MCF 10A (cell line): ENCODE data around the gene RBM38. TPM values are rescaled to one million over a fixed set of nuclear protein-coding genes. Genes with fewer than 3 reads are reported as not detected.
A peak's percentile ranks its signal among the peaks of the same experiment; 100 is the strongest.
"Not testable (repeated sequence)": the region's sequence is repeated elsewhere in the genome, so short reads cannot be mapped to it uniquely, and the experiment has no call there.

ENCODE experiments used
- BruUV-seq: library from RNA; stranded (reverse); fragments of 400-500 nt; replicated peaks from 2 replicates; lab custom pipeline; 2021; lab: Mats Ljungman, UMichigan
- CTCF ChIA-PET: fragments of 300-600 bp; sonication (Branson Sonifier 250); formaldehyde crosslinking; extraction: SDS; loops from one replicate; lab custom pipeline; 2021; ENCODE audit warnings: antibody characterized with exemption, inconsistent platforms; lab: Yijun Ruan, JAX
- POLR2A ChIA-PET: fragments of 300-600, 350-650 bp; sonication (Branson Sonifier 250); formaldehyde crosslinking; extraction: SDS; loops from one replicate; lab custom pipeline; 2020; ENCODE audit warnings: antibody characterized with exemption, inconsistent platforms; lab: Yijun Ruan, JAX
- DNase-seq: peaks from one replicate; pipeline ENCODE4 v3.0.0-alpha.2; 2018; ENCODE audit not compliant: unreplicated experiment
- H3K27ac Mint-ChIP-seq: one replicate; pipeline ENCODE4 v1.8.0; 2022; ENCODE audit warnings: mild to moderate bottlenecking, low read depth, mixed read lengths; ENCODE audit not compliant: unreplicated experiment
- H3K27me3 Mint-ChIP-seq: one replicate; pipeline ENCODE4 v1.8.0; 2022; ENCODE audit warnings: mixed read lengths; ENCODE audit not compliant: insufficient read depth, unreplicated experiment
- H3K36me3 Mint-ChIP-seq: one replicate; pipeline ENCODE4 v1.8.0; 2022; ENCODE audit warnings: mild to moderate bottlenecking, moderate library complexity, mixed read lengths; ENCODE audit not compliant: insufficient read depth, unreplicated experiment
- H3K4me1 Mint-ChIP-seq: one replicate; pipeline ENCODE4 v1.8.0; 2022; ENCODE audit warnings: mixed read lengths; ENCODE audit not compliant: insufficient read depth, unreplicated experiment
- H3K4me3 Mint-ChIP-seq: one replicate; pipeline ENCODE4 v1.8.0; 2022; ENCODE audit warnings: mild to moderate bottlenecking, moderate library complexity, mixed read lengths; ENCODE audit not compliant: unreplicated experiment
- H3K9me3 Mint-ChIP-seq: one replicate; pipeline ENCODE4 v1.8.0; 2022; ENCODE audit warnings: mixed read lengths; ENCODE audit not compliant: unreplicated experiment
- CTCF ChIP-seq: fragments of 200-600 bp; IDR thresholded peaks from one replicate; pipeline ENCODE4 v1.8.0; 2022; ENCODE audit warnings: antibody characterized with exemption, mild to moderate bottlenecking; ENCODE audit not compliant: unreplicated experiment
- intact Hi-C: fragments of 100-400 bp; cut with micrococcal nuclease; formaldehyde crosslinking; loops from 2 replicates; pipeline ENCODE4 v1.14.1; 2022
- total RNA-seq: library from RNA; stranded (reverse); gene quantifications from 2 replicates; pipeline ENCODE4 v1.2.3, GENCODE V29; 2022

The RBM38 gene
- total RNA-seq, 1 experiment from 2014 or later, result 5.1 TPM

- TF ChIP-seq CTCF, result no peak
- peak overlapping the region; percentile 47 for H3K4me3 Mint-ChIP-seq
- intact Hi-C loops, result no loop called here
- no peak overlapping the region for H3K27ac Mint-ChIP-seq
- no TSS peak for BruUV-seq
- no peaks in the 10 kb centered on the region for H3K27me3 Mint-ChIP-seq
- ChIA-PET POLR2A (interaction anchor here (1.0 to 2.4 kb wide), 6 partner anchors 17 to 263 kb away, joined by 3 to 8 read pairs (median 4); no protein-coding TSS in a partner anchor), CTCF (interaction anchor here (0.5 to 14.7 kb wide), 8 partner anchors 10 to 1107 kb away, joined by 3 to 485 read pairs (median 4); partner anchors contain the start of gene SPO11)
- peaks cover 23% of the 10 kb centered on the region for H3K36me3 Mint-ChIP-seq
- H3K4me1 Mint-ChIP-seq, result peaks cover 15% of the 10 kb centered on the region
- H3K9me3 Mint-ChIP-seq, result no peaks in the 10 kb centered on the region
- no peak for DNase-seq
Measured at GRCh38 chr20:57350081-57350710, 41.0 kb upstream of the RBM38 start.

GRCh38 chr20:57350726-57351041 lies 40.5 kb upstream of the RBM38 start:
- H3K4me1 Mint-ChIP-seq, result peaks cover 15% of the 10 kb centered on the region
- H3K9me3 Mint-ChIP-seq, DNase-seq, intact Hi-C loops, BruUV-seq, H3K27me3 Mint-ChIP-seq: not testable (repeated sequence)
- POLR2A ChIA-PET, result interaction anchor here (2.4 kb wide), 1 partner anchor 263 kb away, joined by 8 read pairs; no protein-coding TSS in a partner anchor
- peak overlapping the region; percentile 81 for H3K27ac Mint-ChIP-seq
- peaks cover 23% of the 10 kb centered on the region for H3K36me3 Mint-ChIP-seq
- CTCF ChIA-PET, result interaction anchor here (0.5 to 14.7 kb wide), 3 partner anchors 20 to 259 kb away, joined by 3 to 485 read pairs (median 216); partner anchors contain the start of gene SPO11
- peak overlapping the region; percentile 80 for H3K4me3 Mint-ChIP-seq

- peaks cover 15% of the 10 kb centered on the region for H3K4me1 Mint-ChIP-seq
- TF ChIP-seq CTCF, result no peak
- H3K27ac Mint-ChIP-seq, result peak within 1 kb of the TSS; percentile 81
- H3K9me3 Mint-ChIP-seq, result no peaks in the 10 kb centered on the region
- BruUV-seq, result TSS peak; percentile 43
- peak; percentile 87 for DNase-seq
- H3K36me3 Mint-ChIP-seq, result peaks cover 23% of the 10 kb centered on the region
- ChIA-PET POLR2A (interaction anchor here (0.7 to 2.4 kb wide), 6 partner anchors 10 to 476 kb away, joined by 3 to 18 read pairs (median 6); no protein-coding TSS in a partner anchor), CTCF (interaction anchor here (0.5 to 14.7 kb wide), 10 partner anchors 11 to 260 kb away, joined by 3 to 485 read pairs (median 3); partner anchors contain the start of gene SPO11)
- H3K27me3 Mint-ChIP-seq, result no peaks in the 10 kb centered on the region
- H3K4me3 Mint-ChIP-seq, result peak within 1 kb of the TSS; percentile 80
- intact Hi-C loops, result no loop called here
Measured at GRCh38 chr20:57351042-57351783, 40.0 kb upstream of the RBM38 start, which contains the start of gene RAE1. Gene RAE1, plus strand, starts transcription at chr20:57351255. Its CDS starts 2,784 bp downstream, at chr20:57354039.

GRCh38 chr20:57352305-57352704 lies 38.9 kb upstream of the RBM38 start:
- Mint-ChIP-seq H3K9me3 (no peaks in the 10 kb centered on the region), H3K27me3 (no peaks in the 10 kb centered on the region), H3K4me1 (peaks cover 15% of the 10 kb centered on the region), H3K4me3 (peak overlapping the region; percentile 80), H3K36me3 (peaks cover 23% of the 10 kb centered on the region), H3K27ac (peak overlapping the region; percentile 81)
- POLR2A ChIA-PET, result interaction anchor here (0.6 to 2.4 kb wide), 5 partner anchors 9 to 980 kb away, joined by 3 to 18 read pairs (median 4); no protein-coding TSS in a partner anchor
- CTCF ChIA-PET, result interaction anchor here (0.5 to 14.7 kb wide), 5 partner anchors 8 to 261 kb away, joined by 3 to 485 read pairs (median 4); no protein-coding TSS in a partner anchor
- no peak for TF ChIP-seq CTCF
- intact Hi-C loops, result no loop called here
- BruUV-seq, result no TSS peak
- DNase-seq, result no peak
